GM06990 (cell line): Measurements from ENCODE around the gene SIK1.

ENCODE experiments used
- DNase-seq: peaks from one replicate; pipeline ENCODE4 v3.0.0-alpha.2; 2011; ENCODE audit not compliant: insufficient read length; ENCODE audit errors: extremely low read depth
- H3K27me3 ChIP-seq: replicated peaks from 2 replicates; pipeline ENCODE4 v1.6.0; 2011; ENCODE audit warnings: low read length; ENCODE audit not compliant: control insufficient read depth, insufficient read depth
- H3K36me3 ChIP-seq: 2 replicates; pipeline ENCODE4 v1.5.1; 2011; ENCODE audit warnings: low read length; ENCODE audit not compliant: control insufficient read depth, insufficient read depth
- H3K4me3 ChIP-seq: replicated peaks from 2 replicates; pipeline ENCODE4 v1.5.1; 2011; ENCODE audit warnings: low read depth, mild to moderate bottlenecking, control low read depth, low read length
- TF ChIP-seq, protein P1 (sequence below): IDR thresholded peaks from 2 replicates; pipeline ENCODE4 v1.5.1; 2011; ENCODE audit warnings: low read length, control low read depth, mild to moderate bottlenecking, inconsistent platforms; ENCODE audit not compliant: insufficient read depth, poor library complexity, severe bottlenecking

Gene SIK1

DNA sequence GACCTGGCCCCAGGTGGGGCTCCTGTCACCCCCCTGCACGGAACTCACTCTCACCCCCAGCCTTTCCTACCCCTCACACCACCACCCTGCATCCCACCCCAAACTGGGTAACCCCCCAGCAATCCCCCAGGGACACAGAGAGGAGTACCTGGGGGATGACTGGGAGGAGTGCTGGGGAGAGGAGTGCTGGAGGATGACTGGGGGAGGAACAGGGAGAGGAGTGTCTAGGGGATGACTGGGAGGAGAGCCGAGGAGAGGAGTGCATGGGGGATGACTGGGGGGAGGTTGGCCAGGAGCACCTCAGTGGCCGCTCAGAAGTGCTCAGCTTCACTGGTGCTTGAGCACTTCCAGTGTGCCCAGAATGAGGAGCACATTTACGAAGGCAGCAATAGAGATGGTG is 59.1 kb downstream of the SIK1 start:
- no peak overlapping the region for H3K4me3 ChIP-seq
- DNase-seq = no peak
- TF ChIP-seq, protein P1, sequence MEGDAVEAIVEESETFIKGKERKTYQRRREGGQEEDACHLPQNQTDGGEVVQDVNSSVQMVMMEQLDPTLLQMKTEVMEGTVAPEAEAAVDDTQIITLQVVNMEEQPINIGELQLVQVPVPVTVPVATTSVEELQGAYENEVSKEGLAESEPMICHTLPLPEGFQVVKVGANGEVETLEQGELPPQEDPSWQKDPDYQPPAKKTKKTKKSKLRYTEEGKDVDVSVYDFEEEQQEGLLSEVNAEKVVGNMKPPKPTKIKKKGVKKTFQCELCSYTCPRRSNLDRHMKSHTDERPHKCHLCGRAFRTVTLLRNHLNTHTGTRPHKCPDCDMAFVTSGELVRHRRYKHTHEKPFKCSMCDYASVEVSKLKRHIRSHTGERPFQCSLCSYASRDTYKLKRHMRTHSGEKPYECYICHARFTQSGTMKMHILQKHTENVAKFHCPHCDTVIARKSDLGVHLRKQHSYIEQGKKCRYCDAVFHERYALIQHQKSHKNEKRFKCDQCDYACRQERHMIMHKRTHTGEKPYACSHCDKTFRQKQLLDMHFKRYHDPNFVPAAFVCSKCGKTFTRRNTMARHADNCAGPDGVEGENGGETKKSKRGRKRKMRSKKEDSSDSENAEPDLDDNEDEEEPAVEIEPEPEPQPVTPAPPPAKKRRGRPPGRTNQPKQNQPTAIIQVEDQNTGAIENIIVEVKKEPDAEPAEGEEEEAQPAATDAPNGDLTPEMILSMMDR = no peak
- H3K27me3 ChIP-seq = no peaks in the 10 kb centered on the region
- no peaks in the 10 kb centered on the region for H3K36me3 ChIP-seq

DNA sequence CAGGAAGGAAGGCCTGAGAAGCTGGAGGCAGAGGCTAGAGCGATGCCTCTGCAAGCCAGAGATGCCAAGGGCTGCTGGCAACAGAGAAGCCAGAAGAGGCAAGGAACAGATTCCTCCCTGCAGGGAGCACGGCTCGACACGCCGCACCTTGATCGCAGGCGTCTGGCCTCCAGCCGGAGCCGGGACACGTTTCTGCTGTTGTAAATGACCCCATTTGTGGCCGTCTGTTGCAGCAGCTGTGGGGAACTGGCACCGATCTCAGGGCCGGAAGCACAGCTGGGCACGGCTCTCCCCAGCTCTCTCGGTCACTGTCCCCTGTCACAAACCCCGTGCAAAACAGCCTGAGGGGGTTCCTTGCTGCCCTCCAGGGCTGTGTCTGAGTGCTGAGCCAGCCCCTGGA is 59.6 kb downstream of the SIK1 start:
- TF ChIP-seq, protein P1 = no peak
- Histone ChIP-seq H3K36me3 (no peaks in the 10 kb centered on the region), H3K27me3 (no peaks in the 10 kb centered on the region), H3K4me3 (no peak overlapping the region)
- DNase-seq = no peak

DNA sequence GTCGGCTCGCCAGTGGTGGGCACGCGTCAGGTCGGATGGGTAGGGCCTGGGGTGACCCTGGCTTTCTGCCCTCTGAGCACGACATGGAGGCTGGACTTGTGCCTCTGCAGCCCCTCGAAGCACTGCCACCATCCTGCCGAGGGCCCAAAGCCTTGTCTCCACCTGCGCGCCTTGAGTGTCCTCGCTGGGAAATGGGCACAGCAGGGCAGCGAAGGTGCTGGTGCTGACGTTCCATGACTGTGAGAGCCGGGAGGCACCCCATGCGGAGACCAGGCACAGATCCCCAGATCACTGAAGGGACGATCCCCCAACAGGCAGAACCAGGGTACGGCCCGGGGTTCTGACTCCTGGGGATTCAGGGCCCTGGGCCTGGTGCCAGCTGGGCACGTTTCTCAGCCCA is 60.3 kb downstream of the SIK1 start:
- Histone ChIP-seq H3K36me3 (no peaks in the 10 kb centered on the region), H3K4me3 (no peak overlapping the region), H3K27me3 (no peaks in the 10 kb centered on the region)
- TF ChIP-seq, protein P1 = no peak
- no peak for DNase-seq

DNA sequence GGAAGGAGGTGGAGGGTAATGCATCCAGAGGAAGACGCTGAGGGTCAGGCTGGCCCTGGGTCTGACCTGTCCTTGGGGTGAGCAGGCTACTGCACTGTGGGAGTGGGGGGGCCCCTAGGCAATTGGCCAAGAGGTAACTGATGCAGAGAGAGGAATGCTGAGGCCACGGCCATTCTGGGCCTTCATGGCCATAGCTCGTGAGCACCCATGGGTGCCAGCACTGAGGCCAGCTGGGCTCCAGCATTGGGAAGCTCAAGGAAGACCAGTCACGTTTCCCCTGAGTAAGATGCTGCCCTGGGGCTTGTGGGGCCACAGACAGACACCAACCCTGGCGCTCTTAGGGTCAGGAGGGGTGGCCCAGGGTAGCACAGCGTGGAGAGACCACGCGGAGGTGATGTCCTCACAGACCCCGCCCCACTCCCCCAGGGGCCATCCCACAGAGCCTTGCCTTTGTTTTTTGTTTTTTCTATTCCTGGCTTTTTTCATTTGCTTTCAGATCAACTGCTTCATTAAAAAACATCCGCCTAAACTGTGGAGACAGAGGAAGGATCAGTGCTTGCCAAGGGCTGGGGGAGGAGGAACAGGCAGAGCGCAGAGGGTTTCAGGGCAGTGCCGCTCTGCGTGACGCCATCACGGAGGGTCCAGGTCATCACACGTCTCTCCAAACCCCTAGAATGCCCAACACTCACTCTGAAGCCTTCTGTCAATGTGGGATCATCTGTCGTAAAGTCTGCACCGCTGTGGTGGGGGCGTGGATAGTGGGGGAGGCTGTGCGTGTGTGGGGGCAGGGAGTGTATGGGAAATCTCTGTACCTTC is 61.1 kb downstream of the SIK1 start:
- Histone ChIP-seq H3K36me3 (no peaks in the 10 kb centered on the region), H3K27me3 (no peaks in the 10 kb centered on the region), H3K4me3 (no peak overlapping the region)
- no peak for DNase-seq
- TF ChIP-seq, protein P1 = no peak

DNA sequence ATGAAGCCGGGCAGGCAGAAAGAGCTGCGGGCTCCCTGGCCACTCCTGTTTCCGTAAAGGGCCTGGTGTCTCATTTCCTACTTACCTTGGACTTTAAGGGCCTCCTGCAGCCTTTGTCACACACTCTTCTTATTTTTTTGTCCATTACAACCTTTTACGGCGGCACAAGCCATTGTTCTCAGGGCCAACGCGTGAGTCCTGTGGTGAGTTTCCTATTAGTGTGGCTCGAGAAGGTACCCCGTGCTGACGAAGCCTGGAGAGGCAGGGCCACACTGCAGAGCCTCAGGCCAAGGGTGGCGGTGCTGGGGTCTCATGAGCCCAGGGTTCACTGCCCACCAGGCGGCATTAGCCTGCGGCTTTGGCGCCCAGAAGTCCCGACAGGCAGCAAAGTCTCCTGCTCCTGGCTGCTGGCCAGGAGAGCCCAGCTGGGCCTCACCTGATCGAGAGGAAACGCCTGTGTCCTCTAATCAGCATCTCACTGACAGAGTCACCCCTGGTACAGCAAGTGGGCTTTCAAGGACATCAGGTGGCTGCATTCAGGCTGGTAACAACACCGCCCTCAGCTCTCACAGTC is 62.0 kb downstream of the SIK1 start:
- Histone ChIP-seq H3K4me3 (no peak overlapping the region), H3K36me3 (no peaks in the 10 kb centered on the region), H3K27me3 (no peaks in the 10 kb centered on the region)
- DNase-seq = no peak
- TF ChIP-seq, protein P1 = no peak
